HepG2 (cell line): ENCODE data around the gene ZNF322. TPM values are rescaled to one million over a fixed set of nuclear protein-coding genes. Genes with fewer than 3 reads are reported as not detected.

Source experiments
- DPF2 ChIP-seq: sonication (generic); formaldehyde crosslinking; IDR thresholded peaks from 2 replicates; pipeline ENCODE4 v1.4.0; 2020; ENCODE audit warnings: mild to moderate bottlenecking, low read depth, missing genetic modification reagents, borderline replicate concordance
- HDAC6 ChIP-seq: fragments of 200-600 bp; sonication (generic); IDR thresholded peaks from 2 replicates; pipeline ENCODE4 v1.7.0; 2017; ENCODE audit warnings: mild to moderate bottlenecking, antibody characterized with exemption, low read length, low read depth
- HMGXB4 ChIP-seq, 2 experiments: sonication (generic) in 1 of 2; formaldehyde crosslinking in 1 of 2; IDR thresholded peaks; 2 replicates each; pipeline versions ENCODE4 v1.4.0 to v1.6.1; 2018 to 2020; ENCODE audit warnings: missing genetic modification reagents in 2 of 2, borderline replicate concordance in 1 of 2, low read depth in 1 of 2, mild to moderate bottlenecking in 1 of 2, missing biosample characterization in 1 of 2
- HNF4A ChIP-seq: sonication (generic); formaldehyde crosslinking; IDR thresholded peaks from 2 replicates; pipeline ENCODE4 v1.4.0; 2020; ENCODE audit warnings: missing genetic modification reagents
- KLF11 ChIP-seq: IDR thresholded peaks from 2 replicates; pipeline ENCODE4 v1.6.1; 2016; ENCODE audit warnings: missing compliant biosample characterization
- LCORL ChIP-seq, 2 experiments: fragments of 450-650 bp in 1 of 2; sonication (generic) in 1 of 2; formaldehyde crosslinking in 1 of 2; IDR thresholded peaks; 2 replicates each; pipeline versions ENCODE4 v1.5.0 to v1.6.1; 2017 to 2020; ENCODE audit warnings: antibody characterized with exemption in 1 of 2, missing genetic modification reagents in 1 of 2
- MIXL1 ChIP-seq: IDR thresholded peaks from 2 replicates; pipeline ENCODE4 v1.6.1; 2016
- NFKB2 ChIP-seq: sonication (generic); formaldehyde crosslinking; IDR thresholded peaks from 2 replicates; pipeline ENCODE4 v1.4.0; 2020; ENCODE audit warnings: missing genetic modification reagents, borderline replicate concordance
- PHB2 ChIP-seq: fragments of 450-650 bp; IDR thresholded peaks from 2 replicates; pipeline ENCODE4 v1.6.1; 2018; ENCODE audit not compliant: partially characterized antibody
- PRMT3 ChIP-seq: sonication (generic); formaldehyde crosslinking; IDR thresholded peaks from 2 replicates; pipeline ENCODE4 v1.8.1; 2022; ENCODE audit warnings: low read depth, mild to moderate bottlenecking, moderate library complexity, missing genetic modification reagents, borderline replicate concordance
- PRPF4 ChIP-seq: fragments of 200-400 bp; formaldehyde crosslinking; IDR thresholded peaks from 2 replicates; pipeline ENCODE4 v1.6.1; 2016; ENCODE audit warnings: low read length, low read depth; ENCODE audit not compliant: poor library complexity, severe bottlenecking
- SCMH1 ChIP-seq: sonication (generic); formaldehyde crosslinking; IDR thresholded peaks from 2 replicates; pipeline ENCODE4 v1.9.0; 2021; ENCODE audit warnings: missing genetic modification reagents, mild to moderate bottlenecking, borderline replicate concordance
- SUZ12 ChIP-seq: fragments of 150-350 bp; IDR thresholded peaks from 2 replicates; pipeline ENCODE4 v1.6.1; 2014; ENCODE audit warnings: low read depth, low read length
- ZFP36L1 ChIP-seq: sonication (generic); formaldehyde crosslinking; IDR thresholded peaks from 2 replicates; pipeline ENCODE4 v1.8.0; 2022; ENCODE audit warnings: mild to moderate bottlenecking, missing genetic modification reagents, moderate library complexity
- ZFX ChIP-seq: sonication (generic); formaldehyde crosslinking; IDR thresholded peaks from 2 replicates; pipeline ENCODE4 v1.4.0; 2020; ENCODE audit warnings: mild to moderate bottlenecking, low read depth, missing genetic modification reagents, moderate library complexity
- ZNF7 ChIP-seq: IDR thresholded peaks from 2 replicates; pipeline ENCODE4 v1.6.1; 2016; ENCODE audit warnings: missing biosample characterization, missing genetic modification reagents
- ZNF790 ChIP-seq: sonication (generic); formaldehyde crosslinking; IDR thresholded peaks from 2 replicates; pipeline ENCODE4 v1.8.0; 2022; ENCODE audit warnings: missing genetic modification reagents, mild to moderate bottlenecking, borderline replicate concordance
- polyA plus RNA-seq, 8 experiments: library from polyadenylated mRNA; depleted of rRNA in 3 of 8; stranded (reverse) in 7 of 8; unstranded in 1 of 8; fragments of >200 nt; fragmentation: Illumina TruSeq in 4 of 8; extraction: Trizol in 4 of 8; gene quantifications; 2 replicates each; pipeline versions ENCODE4 v1.2.1 to v1.2.3, GENCODE V29; 2011 to 2016; ENCODE audit warnings: low read depth in 4 of 8, missing spikeins in 1 of 8, mixed read lengths in 1 of 8; ENCODE audit not compliant: insufficient read depth in 1 of 8
- total RNA-seq, 5 experiments: library from RNA; depleted of rRNA; stranded (reverse); fragments of >200 nt; fragmentation: Illumina TruSeq; extraction: Trizol; gene quantifications; 2 replicates each; pipeline ENCODE4 v1.2.3, GENCODE V29; 2016; ENCODE audit warnings: low read depth in 1 of 5
- TF ChIP-seq, protein P1 (sequence below), 2 experiments: sonication (generic) in 1 of 2; formaldehyde crosslinking in 1 of 2; IDR thresholded peaks; 2 replicates each; pipeline versions ENCODE4 v1.4.0 to v1.6.1; 2016 to 2020; ENCODE audit warnings: borderline replicate concordance in 1 of 2, low read depth in 1 of 2, mild to moderate bottlenecking in 1 of 2, missing genetic modification reagents in 1 of 2
- TF ChIP-seq, protein P2 (sequence below): sonication (generic); formaldehyde crosslinking; IDR thresholded peaks from 2 replicates; pipeline ENCODE4 v1.8.0; 2023; ENCODE audit warnings: mild to moderate bottlenecking, missing genetic modification reagents
- TF ChIP-seq, protein P3 (sequence below): sonication (generic); formaldehyde crosslinking; IDR thresholded peaks from 2 replicates; pipeline ENCODE4 v1.4.0; 2020; ENCODE audit warnings: missing genetic modification reagents, low read depth, mild to moderate bottlenecking, borderline replicate concordance

The ZNF322 gene
- total and polyA plus RNA-seq, 2 of the 13 experiments (the other 11 are each of a cell fraction or from before 2014, with no cell fraction given) = 8.3 to 22.8 TPM

GRCh38 chr6:26613689-26614683 lies 45.6 kb downstream of the ZNF322 start (continued):
- TF ChIP-seq, protein P1, sequence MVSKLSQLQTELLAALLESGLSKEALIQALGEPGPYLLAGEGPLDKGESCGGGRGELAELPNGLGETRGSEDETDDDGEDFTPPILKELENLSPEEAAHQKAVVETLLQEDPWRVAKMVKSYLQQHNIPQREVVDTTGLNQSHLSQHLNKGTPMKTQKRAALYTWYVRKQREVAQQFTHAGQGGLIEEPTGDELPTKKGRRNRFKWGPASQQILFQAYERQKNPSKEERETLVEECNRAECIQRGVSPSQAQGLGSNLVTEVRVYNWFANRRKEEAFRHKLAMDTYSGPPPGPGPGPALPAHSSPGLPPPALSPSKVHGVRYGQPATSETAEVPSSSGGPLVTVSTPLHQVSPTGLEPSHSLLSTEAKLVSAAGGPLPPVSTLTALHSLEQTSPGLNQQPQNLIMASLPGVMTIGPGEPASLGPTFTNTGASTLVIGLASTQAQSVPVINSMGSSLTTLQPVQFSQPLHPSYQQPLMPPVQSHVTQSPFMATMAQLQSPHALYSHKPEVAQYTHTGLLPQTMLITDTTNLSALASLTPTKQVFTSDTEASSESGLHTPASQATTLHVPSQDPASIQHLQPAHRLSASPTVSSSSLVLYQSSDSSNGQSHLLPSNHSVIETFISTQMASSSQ (IDR thresholded peaks at IDR 0.05; ENCODE audit: low read depth) = no peak
- TF ChIP-seq, protein P1 (CRISPR knock-in tag; IDR thresholded peaks at IDR 0.05; ENCODE audit: borderline replicate concordance) = no peak
- no peak for TF ChIP-seq KLF11 (CRISPR knock-in tag)
- TF ChIP-seq, protein P2, sequence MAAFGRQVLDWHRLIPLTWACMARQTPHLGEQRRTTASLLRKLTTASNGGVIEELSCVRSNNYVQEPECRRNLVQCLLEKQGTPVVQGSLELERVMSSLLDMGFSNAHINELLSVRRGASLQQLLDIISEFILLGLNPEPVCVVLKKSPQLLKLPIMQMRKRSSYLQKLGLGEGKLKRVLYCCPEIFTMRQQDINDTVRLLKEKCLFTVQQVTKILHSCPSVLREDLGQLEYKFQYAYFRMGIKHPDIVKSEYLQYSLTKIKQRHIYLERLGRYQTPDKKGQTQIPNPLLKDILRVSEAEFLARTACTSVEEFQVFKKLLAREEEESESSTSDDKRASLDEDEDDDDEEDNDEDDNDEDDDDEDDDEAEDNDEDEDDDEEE = peak; percentile 34; the same call in 1 of the 2 replicates
- TF ChIP-seq HNF4A = peak; percentile 28
- TF ChIP-seq ZFP36L1 (CRISPR knock-in tag) = no peak
- TF ChIP-seq PRMT3 (CRISPR knock-in tag) = no peak
- no peak for TF ChIP-seq ZNF7 (CRISPR knock-in tag)
- TF ChIP-seq NFKB2 (CRISPR knock-in tag) = no peak
- no peak for TF ChIP-seq DPF2
- no peak for TF ChIP-seq HDAC6
- no peak for TF ChIP-seq SCMH1 (CRISPR knock-in tag)
- TF ChIP-seq HMGXB4 (CRISPR knock-in tag; IDR thresholded peaks at IDR 0.05; ENCODE audit: borderline replicate concordance in 1 of 2, low read depth in 1 of 2) = 0 out of 4 replicates have a peak, but pooled peaks of 1 of the 2 experiments have one; percentile 27
- no peak for TF ChIP-seq ZNF790 (CRISPR knock-in tag)
- no peak for TF ChIP-seq LCORL (IDR thresholded peaks at IDR 0.05)
- no peak for TF ChIP-seq LCORL (CRISPR knock-in tag; IDR thresholded peaks at IDR 0.05)
- TF ChIP-seq SUZ12 = no peak
- TF ChIP-seq, protein P3, sequence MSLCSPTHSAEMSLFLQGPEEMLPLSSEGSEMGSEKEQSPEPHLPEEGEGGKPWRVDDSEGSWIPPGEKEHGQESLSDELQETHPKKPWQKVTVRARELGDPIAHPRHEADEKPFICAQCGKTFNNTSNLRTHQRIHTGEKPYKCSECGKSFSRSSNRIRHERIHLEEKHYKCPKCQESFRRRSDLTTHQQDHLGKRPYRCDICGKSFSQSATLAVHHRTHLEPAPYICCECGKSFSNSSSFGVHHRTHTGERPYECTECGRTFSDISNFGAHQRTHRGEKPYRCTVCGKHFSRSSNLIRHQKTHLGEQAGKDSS (CRISPR knock-in tag) = no peak
- no peak for TF ChIP-seq MIXL1
- TF ChIP-seq ZFX (CRISPR knock-in tag) = peak; percentile 63
- TF ChIP-seq PHB2 = no peak
- no peak for TF ChIP-seq PRPF4
